ENCODE results near the gene GPD1. TPM values are rescaled to one million over a fixed set of nuclear protein-coding genes. Genes with fewer than 3 reads are reported as not detected.

GPD1 gene
- total and polyA plus RNA-seq, 10 of the 15 experiments (the other 5 are each of a cell fraction or from before 2014, with no cell fraction given), result 0.04 to 0.61 (median 0.26) TPM; not detected in 1

GRCh38 chr12:50156641-50157040 lies 52.8 kb downstream of the GPD1 start:
- FAIRE-seq (no peak), DNase-seq (ENCODE audit: low read depth, low spot score) (no peak), ATAC-seq (no peak)
- H3K4me2 ChIP-seq (ENCODE audit: control insufficient read depth, insufficient read depth), result no peak overlapping the region
- ChIA-PET POLR2A (interaction anchor here (0.6 to 0.7 kb wide), 2 partner anchors 98 to 999 kb away, joined by 3 to 6 read pairs; no protein-coding TSS in a partner anchor), RAD21 (ENCODE audit: unreplicated experiment) (interaction anchor here (2.5 kb wide), 1 partner anchor 19 kb away, joined by 8 read pairs; no protein-coding TSS in a partner anchor), CTCF (interaction anchor here (0.5 to 1.9 kb wide), 6 partner anchors 10 to 45 kb away, joined by 3 to 14 read pairs (median 4); partner anchors contain the start of genes CERS5 and COX14), SMC1A (ENCODE audit: uncharacterized antibody, unreplicated experiment) (interaction anchor here (0.5 to 3.2 kb wide), 4 partner anchors 10 to 45 kb away, joined by 3 to 12 read pairs (median 4); partner anchors contain the start of gene COX14)
- H3K4me1 ChIP-seq (ENCODE audit: control insufficient read depth, insufficient read depth, low read length), result no peaks in the 10 kb centered on the region
- H3K9ac ChIP-seq (ENCODE audit: control insufficient read depth, insufficient read depth, low read length), result no peak overlapping the region
- H3K4me3 ChIP-seq, result no peak overlapping the region
- H3K27me3 ChIP-seq (replicated peaks in 1 of 2; ENCODE audit: control insufficient read depth in 2 of 2, insufficient read depth in 2 of 2, low read length in 1 of 2), result no peaks in the 10 kb centered on the region
- no TSS peak for BruUV-seq (replicated peaks)
- no peak for TF ChIP-seq GATAD2B (conservative IDR thresholded peaks at IDR 0.05; ENCODE audit: low read depth)
- no peak for TF ChIP-seq CEBPZ (IDR thresholded peaks at IDR 0.05; ENCODE audit: low read depth, low read length)
- TF ChIP-seq SP1 (IDR thresholded peaks at IDR 0.05; ENCODE audit: low read depth, low read length), result no peak
- no peak for TF ChIP-seq EGR1 (IDR thresholded peaks at IDR 0.05; ENCODE audit: borderline replicate concordance in 1 of 2, low read depth in 2 of 2, low read length in 2 of 2)
- no peak for TF ChIP-seq RAD21 (IDR thresholded peaks at IDR 0.05; ENCODE audit: insufficient read depth, low read depth, low read length)
- TF ChIP-seq SMAD1 (IDR thresholded peaks at IDR 0.05; ENCODE audit: low read depth, partially characterized antibody), result no peak
- TF ChIP-seq CBX5 (IDR thresholded peaks at IDR 0.05; ENCODE audit: low read depth), result no peak
- TF ChIP-seq ATF2 (IDR thresholded peaks at IDR 0.05; ENCODE audit: low read length), result no peak
- no peak for TF ChIP-seq ASH2L (IDR thresholded peaks at IDR 0.05; ENCODE audit: borderline replicate concordance, low read depth)
- no peak for TF ChIP-seq NFYB (IDR thresholded peaks at IDR 0.05; ENCODE audit: insufficient read depth, low read depth, low read length)
- no peak for TF ChIP-seq BCLAF1 (IDR thresholded peaks at IDR 0.05)
- no peak overlapping the region for H2AFZ ChIP-seq (ENCODE audit: control insufficient read depth, low read depth, low read length)
- peaks cover 12% of the 10 kb centered on the region for H3K79me2 ChIP-seq (ENCODE audit: control insufficient read depth, insufficient read depth, low read length)
- no peaks in the 10 kb centered on the region for H4K20me1 ChIP-seq (ENCODE audit: control insufficient read depth, insufficient read depth)
- intact Hi-C loops (cut with micrococcal nuclease; ENCODE audit: unreplicated experiment), result no loop called here
- H3K36me3 ChIP-seq (ENCODE audit: control insufficient read depth in 2 of 2, insufficient read depth in 2 of 2, low read length in 1 of 2), result no peaks in the 10 kb centered on the region; a peak in 2 of 4 replicates
- in situ Hi-C loops (cut with MboI), result no loop called here
- H3K27ac ChIP-seq (ENCODE audit: control insufficient read depth, insufficient read depth), result no peak overlapping the region
- H3K9me3 ChIP-seq (replicated peaks; ENCODE audit: control insufficient read depth, insufficient read depth, low read length), result no peaks in the 10 kb centered on the region

All from GM12878 (cell line).